SHP77 (cell line): ENCODE data around the gene FBXO15.

Experiments
- DNase-seq, 2 experiments: peaks; one replicate each; lab custom pipeline; 2025; lab: John Stamatoyannopoulos, UW

Gene FBXO15, protein sequence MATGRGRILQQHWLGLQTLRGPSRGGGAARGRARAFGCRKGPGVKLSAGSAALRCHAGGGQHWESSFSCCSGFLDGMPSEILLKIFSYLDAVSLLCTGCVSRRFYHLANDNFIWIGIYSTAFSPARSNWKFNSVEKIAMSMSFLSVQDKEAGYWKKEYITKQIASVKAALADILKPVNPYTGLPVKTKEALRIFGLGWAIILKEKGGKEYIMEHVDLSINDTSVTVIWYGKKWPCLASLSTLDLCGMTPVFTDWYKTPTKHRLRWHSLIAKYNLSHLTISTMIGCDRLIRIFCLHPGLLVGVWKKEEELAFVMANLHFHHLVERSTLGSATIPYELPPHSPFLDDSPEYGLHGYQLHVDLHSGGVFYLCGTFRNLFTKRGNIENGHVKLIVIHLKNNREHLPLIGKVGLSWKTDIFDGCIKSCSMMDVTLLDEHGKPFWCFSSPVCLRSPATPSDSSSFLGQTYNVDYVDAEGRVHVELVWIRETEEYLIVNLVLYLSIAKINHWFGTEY

GRCh38 chr18:74147779-74148542 lies at the start of gene FBXO15, which contains the start of gene TIMM21:
Gene FBXO15, minus strand, starts transcription at chr18:74147834. Its CDS starts 49 bp downstream, at chr18:74147785.
Gene TIMM21, plus strand, starts transcription at chr18:74148523. Its CDS starts 286 bp downstream, at chr18:74148809.
- peak; percentile 93 to 98 for DNase-seq

DNA sequence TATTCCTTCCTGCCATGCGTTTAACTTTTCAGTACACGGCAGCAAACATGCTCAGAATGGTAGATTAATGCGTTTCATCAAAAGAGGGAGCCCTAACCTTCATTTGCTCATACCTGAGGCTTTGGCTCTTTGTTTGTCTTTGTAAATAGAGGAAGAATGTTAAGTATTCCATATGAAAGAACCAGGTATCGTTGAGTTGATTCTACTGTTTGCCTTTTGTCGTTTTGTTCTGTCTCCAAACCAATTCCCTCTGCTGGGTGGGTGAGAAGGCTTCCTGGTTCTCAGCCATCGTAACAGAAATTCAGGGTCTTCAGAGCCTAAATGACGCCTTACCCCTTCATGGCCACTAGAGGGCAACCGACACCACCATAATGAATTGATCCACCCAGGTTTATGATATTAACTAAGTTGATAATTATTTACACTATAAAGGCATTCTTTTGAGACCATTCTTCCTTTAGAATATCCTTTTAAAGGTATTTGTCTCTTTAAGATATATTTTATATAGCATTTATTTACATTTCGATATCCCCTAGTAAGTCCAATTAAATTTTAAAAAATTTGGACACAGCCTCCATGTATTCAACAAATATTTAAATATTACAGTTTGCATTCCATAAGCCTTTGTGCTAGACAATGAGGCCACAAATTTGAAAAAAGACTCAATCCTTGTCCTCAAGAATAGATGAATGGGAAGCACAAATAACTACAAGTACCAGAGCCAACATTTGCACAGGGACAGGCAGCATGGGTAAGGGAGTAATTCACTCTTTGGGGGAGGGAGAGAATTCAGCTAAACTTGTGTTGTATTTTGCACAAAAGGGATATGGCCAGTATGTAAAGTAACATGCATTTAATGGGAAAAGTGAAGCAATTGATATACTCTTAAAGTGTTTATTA lies 48.8 kb upstream of the FBXO15 start:
- DNase-seq: peak; percentile 57 to 59

GRCh38 chr18:74194691-74195090 lies 47.1 kb upstream of the FBXO15 start:
- no peak for DNase-seq

GRCh38 chr18:74191577-74191976 lies 43.9 kb upstream of the FBXO15 start:
- no peak for DNase-seq

DNA sequence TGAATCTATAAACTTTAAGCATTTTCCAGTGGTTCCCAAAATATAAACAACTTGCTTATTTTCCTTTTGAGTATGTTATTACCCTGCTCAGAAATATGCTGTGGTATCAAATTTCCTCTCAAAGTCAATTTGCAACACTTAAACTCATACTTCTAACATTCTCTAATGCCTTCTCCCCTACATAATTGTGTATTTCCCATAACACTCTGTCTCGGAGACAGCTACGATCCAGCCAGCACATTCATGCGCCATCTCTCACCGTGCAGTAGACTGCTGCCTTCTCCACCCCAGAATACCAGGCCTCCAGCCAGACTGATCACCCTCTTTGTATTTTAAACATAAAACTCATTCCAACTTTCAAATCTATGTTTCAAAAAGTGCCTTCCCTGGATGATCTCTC lies 42.5 kb upstream of the FBXO15 start:
- DNase-seq: no peak

DNA sequence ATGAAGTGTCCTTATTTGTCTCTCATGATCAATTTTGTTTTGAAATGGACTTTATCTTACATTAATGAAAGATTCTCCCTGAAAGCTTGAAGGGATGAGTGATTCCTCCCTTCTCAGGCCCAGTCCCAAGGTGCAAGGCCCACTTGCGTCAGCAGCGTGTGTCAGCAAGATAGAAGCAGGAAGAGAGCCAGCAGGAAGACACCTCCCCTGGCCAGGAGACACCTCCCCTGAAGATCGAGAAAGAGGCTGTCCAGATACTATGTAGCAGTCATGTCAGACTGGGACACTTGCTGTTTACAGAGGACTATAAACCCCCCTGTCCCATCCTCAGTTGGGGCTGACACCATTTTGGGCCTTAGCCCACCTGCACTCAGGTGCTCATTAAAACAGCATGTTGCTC lies 39.0 kb upstream of the FBXO15 start:
- DNase-seq: no peak

DNA sequence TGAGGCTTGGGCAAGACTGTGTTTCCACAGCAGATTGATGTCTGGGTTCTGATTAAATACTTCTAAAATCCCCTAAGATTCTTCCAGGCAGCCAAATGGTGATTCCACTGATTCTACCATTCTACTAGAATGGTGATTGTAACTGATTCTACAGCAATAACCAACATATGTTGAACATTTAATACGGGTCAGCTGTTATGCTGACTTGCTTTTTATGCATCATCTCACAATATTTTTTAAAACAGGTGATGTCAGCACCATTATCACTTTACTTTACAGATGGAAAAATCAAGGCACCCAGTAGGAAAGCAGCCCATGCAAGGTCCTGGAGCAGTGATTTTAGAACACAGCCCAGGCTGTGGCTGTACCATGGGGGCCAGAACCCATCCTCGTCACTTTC lies 38.2 kb upstream of the FBXO15 start:
- DNase-seq: no peak

GRCh38 chr18:74184875-74185274 lies 37.2 kb upstream of the FBXO15 start:
- DNase-seq: no peak

- DNase-seq: peak; percentile 42 to 82
Observed at GRCh38 chr18:74183130-74183529, 35.5 kb upstream of the FBXO15 start.

GRCh38 chr18:74182335-74182734 lies 34.7 kb upstream of the FBXO15 start:
- no peak for DNase-seq

DNA sequence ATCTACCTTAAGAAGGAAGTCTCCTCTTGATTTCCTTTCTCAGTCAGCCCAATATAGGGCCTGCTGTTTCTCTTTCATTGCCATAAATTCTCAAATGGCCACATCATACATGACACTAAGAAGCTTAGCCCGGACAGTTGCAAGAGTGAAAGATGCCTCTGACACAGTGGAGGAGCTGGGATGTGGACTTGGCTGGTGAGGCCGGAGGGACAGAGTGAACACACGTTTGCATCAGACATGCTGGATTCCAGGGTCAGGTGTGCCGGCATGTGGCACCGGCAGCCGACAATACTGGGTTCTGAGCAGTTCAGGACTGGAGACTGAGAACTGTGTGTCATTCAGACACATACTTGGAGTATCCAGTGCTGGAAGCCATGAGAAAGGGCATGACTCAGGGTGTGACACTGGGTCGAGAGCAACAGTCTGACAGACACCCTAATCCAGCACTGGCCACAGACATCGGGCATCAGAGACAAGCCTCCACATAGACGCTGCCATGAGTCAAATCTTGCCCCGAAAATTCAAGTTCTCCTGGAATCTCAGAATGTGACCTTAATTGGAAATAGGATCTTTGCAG lies 32.1 kb upstream of the FBXO15 start:
- DNase-seq: no peak

DNA sequence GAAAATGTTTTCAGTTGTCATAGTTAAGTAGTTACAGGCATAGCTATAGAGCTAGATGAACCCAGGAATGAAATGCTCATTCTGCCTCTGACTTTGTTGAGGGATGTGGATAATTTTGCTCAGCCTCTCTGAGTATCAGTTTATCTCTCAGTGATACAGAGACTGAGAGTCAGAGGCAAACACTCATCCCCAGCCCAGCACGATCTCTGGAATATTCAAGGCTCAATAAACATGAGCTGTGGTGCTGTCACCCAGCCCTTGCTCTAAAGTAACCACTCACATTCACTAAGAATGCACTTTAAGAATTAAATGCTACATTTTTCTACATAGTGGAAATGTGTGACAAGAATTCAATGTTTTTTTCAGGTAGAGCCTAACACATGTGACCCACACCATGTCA lies 31.2 kb upstream of the FBXO15 start:
- DNase-seq: no peak

GRCh38 chr18:74175658-74176057 lies 28.0 kb upstream of the FBXO15 start:
- peak; percentile 56 to 73 for DNase-seq

- no peak for DNase-seq
Observed at GRCh38 chr18:74173434-74173750, 25.8 kb upstream of the FBXO15 start.

DNA sequence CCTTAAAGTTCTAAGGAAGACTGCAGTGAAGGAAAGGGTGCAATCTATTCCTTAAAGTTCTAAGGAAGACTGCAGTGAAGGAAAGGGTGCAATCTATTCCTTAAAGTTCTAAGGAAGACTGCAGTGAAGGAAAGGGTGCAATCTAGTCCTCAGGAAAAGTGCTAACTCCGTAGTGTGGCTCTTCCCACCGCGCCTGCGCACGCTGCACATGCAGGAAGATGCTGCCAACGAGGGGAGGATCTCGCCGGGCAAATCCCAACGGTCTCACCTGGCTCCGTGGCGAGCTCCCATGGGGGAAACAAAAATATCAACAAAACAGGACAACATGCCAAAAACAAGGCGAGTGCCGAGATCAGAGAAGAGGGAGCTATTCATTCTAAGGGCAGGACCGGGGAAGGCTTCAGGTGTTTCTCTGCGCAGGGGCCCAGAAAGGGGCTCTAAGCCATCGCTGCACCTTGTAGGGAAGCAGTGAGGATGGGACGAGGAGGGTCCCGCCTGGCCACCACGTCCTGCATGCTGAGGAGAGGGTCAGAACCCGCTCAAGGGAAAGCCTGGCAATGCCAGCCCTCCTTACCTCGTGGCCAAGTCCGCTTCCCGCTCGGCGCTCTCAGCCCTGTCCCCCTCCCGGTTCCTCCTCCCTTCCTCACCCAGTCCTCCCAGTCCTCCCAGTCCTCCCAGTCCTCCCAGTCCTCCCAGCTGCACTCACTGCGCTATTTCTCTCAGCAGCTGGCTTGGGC lies 25.2 kb upstream of the FBXO15 start:
- no peak for DNase-seq

- no peak for DNase-seq
Observed at GRCh38 chr18:74171910-74172606, 24.4 kb upstream of the FBXO15 start.

GRCh38 chr18:74166386-74166785 lies 18.8 kb upstream of the FBXO15 start:
- no peak for DNase-seq

DNA sequence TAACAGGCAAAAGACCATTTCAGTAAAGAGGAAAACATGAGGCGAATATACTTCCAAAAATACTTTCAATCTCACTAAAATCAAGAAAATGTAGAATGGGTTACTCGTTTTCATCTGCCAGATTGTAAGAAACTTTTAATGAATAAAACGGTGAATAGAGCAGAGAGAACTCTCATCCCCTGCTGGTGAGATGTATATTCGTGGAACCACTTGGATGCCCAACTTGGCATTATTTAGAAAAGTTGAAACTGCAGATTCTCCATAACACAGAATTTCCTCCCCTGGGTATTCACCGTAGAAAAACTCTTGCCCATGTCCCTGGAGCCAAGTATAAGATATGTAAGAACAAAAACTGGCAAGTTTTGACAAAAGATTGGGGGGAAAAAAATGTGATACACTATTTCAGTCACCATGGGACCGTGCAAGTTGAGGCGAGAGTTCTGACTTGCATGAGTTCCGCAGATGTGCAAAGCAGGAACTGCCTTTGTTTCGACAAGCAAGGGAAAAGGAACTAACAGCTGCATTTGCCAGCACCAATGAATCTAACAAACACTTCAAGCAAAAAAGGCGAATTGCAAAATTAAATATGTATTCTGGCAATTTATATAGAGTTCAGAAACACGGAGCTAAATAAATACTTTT lies 15.5 kb upstream of the FBXO15 start:
- no peak for DNase-seq

DNA sequence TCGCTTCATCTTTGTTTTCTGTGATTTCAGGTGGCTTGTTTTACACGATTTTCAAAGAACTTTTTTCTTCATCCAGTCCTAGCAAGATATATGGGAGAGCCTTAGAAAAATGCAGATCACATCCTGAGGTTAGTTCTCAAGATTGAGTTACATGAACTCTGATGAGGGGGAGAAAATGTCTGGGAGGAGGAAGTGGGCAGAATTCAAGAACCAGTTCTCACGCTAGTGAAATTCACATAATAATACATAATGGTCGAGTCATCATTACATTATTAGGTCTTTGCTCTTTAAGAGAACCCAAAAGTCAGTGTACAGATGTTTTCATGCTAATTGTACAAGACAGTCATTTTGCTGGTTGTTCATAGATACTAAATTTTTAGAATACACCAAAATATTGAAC lies 7.6 kb upstream of the FBXO15 start:
- no peak for DNase-seq

- no peak for DNase-seq
Observed at GRCh38 chr18:74154716-74155115, 7.1 kb upstream of the FBXO15 start.
